Measurements from ENCODE around the gene PRR19. TPM values are rescaled to one million over a fixed set of nuclear protein-coding genes. Genes with fewer than 3 reads are reported as not detected.

Gene PRR19
- total and polyA plus RNA-seq, 10 donors, result 0.33 to 1.2 (median 0.54) TPM; not detected in 2

GRCh38 chr19:42288881-42289555, 12.9 kb upstream of the PRR19 start:
- no peak for DNase-seq
- Histone ChIP-seq H3K4me3 (no peak overlapping the region), H3K36me3 (peaks cover 0 to 77% (median 73%) of the 10 kb centered on the region in 6 donors), H3K9me3 (no peaks in the 10 kb centered on the region), H3K4me1 (peaks cover 13 to 62% (median 26%) of the 10 kb centered on the region in 6 donors), H3K27ac (peak overlapping the region in 1 of 8 donors; percentile 26), H3K27me3 (replicated peaks in 1 of 7) (no peaks in the 10 kb centered on the region)
- TF ChIP-seq CTCF (IDR thresholded peaks at IDR 0.05 in 8 of 11, conservative IDR thresholded peaks at IDR 0.05 in 3 of 11), result no peak
- peak in 2 of 3 donors; percentile 14 to 39 for TF ChIP-seq POLR2AphosphoS5 (IDR thresholded peaks at IDR 0.05)
- intact Hi-C loops (cut with DNase I; ENCODE audit: low total_unique reads), result loop anchor here (5.0 kb wide), 1 partner anchor 157 kb away; the partner anchor contains the start of gene POU2F2
- 85 to 93% (median 92%) methylated on average over 9 to 22 of the region's 22 CpGs; no CpG with 5 or more reads in 1 of the 5 donors for WGBS, 5 donors

- WGBS, 5 donors, result 84 to 97% (median 93%) methylated on average over 7 to 8 of the region's 8 CpGs
- Histone ChIP-seq H3K4me1 (peaks cover 13 to 61% (median 25%) of the 10 kb centered on the region in 6 donors), H3K27me3 (replicated peaks in 1 of 7) (no peaks in the 10 kb centered on the region), H3K36me3 (peaks cover 0 to 82% (median 79%) of the 10 kb centered on the region in 6 donors), H3K9me3 (no peaks in the 10 kb centered on the region), H3K27ac (no peak overlapping the region), H3K4me3 (no peak overlapping the region)
- intact Hi-C loops (cut with DNase I; ENCODE audit: low total_unique reads), result loop anchor here (5.0 kb wide), 1 partner anchor 157 kb away; the partner anchor contains the start of gene POU2F2
- DNase-seq, result no peak
- no peak for TF ChIP-seq POLR2A (IDR thresholded peaks at IDR 0.05)
- no peak for TF ChIP-seq CTCF (IDR thresholded peaks at IDR 0.05 in 8 of 11, conservative IDR thresholded peaks at IDR 0.05 in 3 of 11)
- no peak for TF ChIP-seq POLR2AphosphoS5 (IDR thresholded peaks at IDR 0.05)
Observed at GRCh38 chr19:42289556-42290041, 12.3 kb upstream of the PRR19 start.

GRCh38 chr19:42290136-42290522, 11.8 kb upstream of the PRR19 start:
- no peak for DNase-seq
- H3K4me3 ChIP-seq, result no peak overlapping the region
- H3K9me3 ChIP-seq, result no peaks in the 10 kb centered on the region
- no peaks in the 10 kb centered on the region for H3K27me3 ChIP-seq (replicated peaks in 1 of 7)
- intact Hi-C loops (cut with DNase I; ENCODE audit: low total_unique reads), result no loop called here
- peaks cover 12 to 56% (median 19%) of the 10 kb centered on the region in 6 donors for H3K4me1 ChIP-seq
- WGBS, 5 donors, result 82 to 92% (median 88%) methylated on average over 13 of the region's 13 CpGs
- H3K27ac ChIP-seq, result no peak overlapping the region
- peaks cover 0 to 88% (median 83%) of the 10 kb centered on the region in 6 donors for H3K36me3 ChIP-seq
- TF ChIP-seq POLR2A (IDR thresholded peaks at IDR 0.05) (no peak), POLR2AphosphoS5 (IDR thresholded peaks at IDR 0.05) (no peak), CTCF (IDR thresholded peaks at IDR 0.05 in 8 of 11, conservative IDR thresholded peaks at IDR 0.05 in 3 of 11) (no peak)
